ENCODE data around the gene AMPH.
"Not testable (repeated sequence)": the region's sequence is repeated elsewhere in the genome, so short reads cannot be mapped to it uniquely, and the experiment has no call there.

AMPH gene

GRCh38 chr7:38628630-38629385 is 2.4 kb downstream of the AMPH start:
- DNase-seq (ENCODE audit: low read depth), result no peak

- no peak for DNase-seq (ENCODE audit: low read depth)
These were observed 5.3 kb downstream of the AMPH start for GRCh38 chr7:38625866-38626265.

- no peak for DNase-seq (ENCODE audit: low read depth)
These were observed 15.5 kb downstream of the AMPH start for GRCh38 chr7:38615665-38616064.

GRCh38 chr7:38607466-38607865 is 23.7 kb downstream of the AMPH start:
- no peak for DNase-seq (ENCODE audit: low read depth)

GRCh38 chr7:38600741-38601140 is 30.4 kb downstream of the AMPH start:
- no peak for DNase-seq (ENCODE audit: low read depth)

GRCh38 chr7:38594949-38595348 is 36.2 kb downstream of the AMPH start:
- no peak for DNase-seq (ENCODE audit: low read depth)

GRCh38 chr7:38592737-38593288 is 38.4 kb downstream of the AMPH start:
- no peak for DNase-seq (ENCODE audit: low read depth)

GRCh38 chr7:38585572-38586354 is 45.4 kb downstream of the AMPH start:
- DNase-seq (ENCODE audit: low read depth), result no peak

- no peak for DNase-seq (ENCODE audit: low read depth)
These were observed 46.5 kb downstream of the AMPH start for GRCh38 chr7:38584443-38585210.

- no peak for DNase-seq (ENCODE audit: low read depth)
These were observed 50.7 kb downstream of the AMPH start for GRCh38 chr7:38580485-38580884.

- no peak for DNase-seq (ENCODE audit: low read depth)
These were observed 57.1 kb downstream of the AMPH start for GRCh38 chr7:38574086-38574485.

GRCh38 chr7:38571620-38572019 is 59.6 kb downstream of the AMPH start:
- DNase-seq (ENCODE audit: low read depth), result not testable (repeated sequence)

- no peak for DNase-seq (ENCODE audit: low read depth)
These were observed 62.7 kb downstream of the AMPH start for GRCh38 chr7:38568497-38568896.

- DNase-seq (ENCODE audit: low read depth), result no peak
These were observed 65.9 kb downstream of the AMPH start for GRCh38 chr7:38565289-38565688.

- DNase-seq (ENCODE audit: low read depth), result no peak
These were observed 67.4 kb downstream of the AMPH start for GRCh38 chr7:38563741-38564140.

GRCh38 chr7:38561166-38561565 is 70.0 kb downstream of the AMPH start:
- no peak for DNase-seq (ENCODE audit: low read depth)

- no peak for DNase-seq (ENCODE audit: low read depth)
These were observed 72.3 kb downstream of the AMPH start for GRCh38 chr7:38558761-38559345.

- DNase-seq (ENCODE audit: low read depth), result no peak
These were observed 76.6 kb downstream of the AMPH start for GRCh38 chr7:38554586-38554985.

GRCh38 chr7:38550836-38551235 is 80.3 kb downstream of the AMPH start:
- DNase-seq (ENCODE audit: low read depth), result no peak

GRCh38 chr7:38548605-38549004 is 82.6 kb downstream of the AMPH start:
- DNase-seq (ENCODE audit: low read depth), result no peak

- DNase-seq (ENCODE audit: low read depth), result no peak
These were observed 84.4 kb downstream of the AMPH start for GRCh38 chr7:38546763-38547162.

- no peak for DNase-seq (ENCODE audit: low read depth)
These were observed 85.2 kb downstream of the AMPH start for GRCh38 chr7:38545977-38546376.

Data from activated T-cell treated with anti-CD3 and anti-CD28 coated beads for 24 hours (primary cell).